T-helper 17 cell (primary cell): ENCODE data around the gene RPS13. TPM values are rescaled to one million over a fixed set of nuclear protein-coding genes. Genes with fewer than 3 reads are reported as not detected.

Source experiments
- total RNA-seq, 4 donors: library from RNA in 2 of 4; stranded (reverse) in 2 of 4; gene quantifications; one replicate each; pipeline ENCODE4 v1.2.3 and lab custom pipeline; 2022 to 2026

The RPS13 gene
- total RNA-seq, 2 donors from 2014 or later = 1,528 to 1,561 TPM

Other genes starting within 250 kb of the RPS13 start
- gene PLEKHA7, start 63.3 kb downstream of the RPS13 start, total RNA-seq = 10 to 100 TPM in 1 of 2 donors, 1 to 10 TPM in 1; 5.3 to 10.9 TPM
- gene PIK3C2A, start 130.3 kb upstream of the RPS13 start, total RNA-seq = 10 to 100 TPM; 33.0 to 42.0 TPM
- 10 to 100 TPM; 29.5 to 33.6 TPM for gene NUCB2, start 199.1 kb upstream of the RPS13 start, total RNA-seq